NOMO-1 (cell line): Measurements from ENCODE around the gene DEFB114.
"Not testable (repeated sequence)": the region's sequence is repeated elsewhere in the genome, so short reads cannot be mapped to it uniquely, and the experiment has no call there.

Experiments
- DNase-seq, 2 experiments: peaks; one replicate each; lab custom pipeline; 2025; ENCODE audit not compliant: unreplicated experiment in 2 of 2; lab: John Stamatoyannopoulos, UW

Gene DEFB114

GRCh38 chr6:49964064-49964463 is at the start of gene DEFB114:
TSS of gene DEFB114 (minus strand) at chr6:49964164. CDS start at chr6:49964105, 59 bp downstream.
- no peak for DNase-seq

- no peak for DNase-seq
Observed at GRCh38 chr6:50007819-50008218, 43.9 kb upstream of the DEFB114 start.

- DNase-seq: no peak
Observed at GRCh38 chr6:50003139-50003538, 39.2 kb upstream of the DEFB114 start.

GRCh38 chr6:49995278-49995677 is 31.3 kb upstream of the DEFB114 start:
- DNase-seq: no peak

GRCh38 chr6:49988900-49989299 is 24.9 kb upstream of the DEFB114 start:
- DNase-seq: no peak

GRCh38 chr6:49987749-49988148 is 23.8 kb upstream of the DEFB114 start:
- no peak for DNase-seq

GRCh38 chr6:49986551-49986950 is 22.6 kb upstream of the DEFB114 start:
- no peak for DNase-seq

- DNase-seq: no peak
Observed at GRCh38 chr6:49982046-49982445, 18.1 kb upstream of the DEFB114 start.

- DNase-seq: no peak
Observed at GRCh38 chr6:49980898-49981297, 16.9 kb upstream of the DEFB114 start.

GRCh38 chr6:49979584-49979983 is 15.6 kb upstream of the DEFB114 start:
- DNase-seq: no peak

GRCh38 chr6:49978332-49979226 is 14.6 kb upstream of the DEFB114 start:
- DNase-seq: no peak

GRCh38 chr6:49969605-49970004 is 5.6 kb upstream of the DEFB114 start, which contains the start of gene DEFB113:
TSS of gene DEFB113 (minus strand) at chr6:49969625. CDS start at chr6:49969625, 0 bp downstream.
- no peak for DNase-seq

GRCh38 chr6:49966823-49967222 is 2.9 kb upstream of the DEFB114 start:
- no peak for DNase-seq

- DNase-seq: no peak
Observed at GRCh38 chr6:49966334-49966733, 2.4 kb upstream of the DEFB114 start.

- no peak for DNase-seq
Observed at GRCh38 chr6:49958180-49958579, 5.8 kb downstream of the DEFB114 start.

GRCh38 chr6:49955847-49956246 is 8.1 kb downstream of the DEFB114 start:
- DNase-seq: no peak

GRCh38 chr6:49951926-49952325 is 12.0 kb downstream of the DEFB114 start:
- no peak for DNase-seq

GRCh38 chr6:49950415-49950751 is 13.6 kb downstream of the DEFB114 start:
- DNase-seq: no peak

- no peak for DNase-seq
Observed at GRCh38 chr6:49949062-49949461, 14.9 kb downstream of the DEFB114 start.

GRCh38 chr6:49946835-49947234 is 17.1 kb downstream of the DEFB114 start:
- no peak for DNase-seq

- DNase-seq: not testable (repeated sequence)
Observed at GRCh38 chr6:49944068-49944467, 19.9 kb downstream of the DEFB114 start.

GRCh38 chr6:49939993-49940498 is 23.9 kb downstream of the DEFB114 start:
- no peak for DNase-seq
